GM04503 (cell line): ENCODE measurements around the gene AOPEP.

Experiments
- DNase-seq: peaks from one replicate; pipeline ENCODE4 v3.0.0-alpha.2; 2012; ENCODE audit warnings: low read depth

The AOPEP gene

GRCh38 chr9:94714494-94714893, 12.0 kb upstream of the AOPEP start:
- DNase-seq = no peak

GRCh38 chr9:94717761-94718160, 8.7 kb upstream of the AOPEP start:
- no peak for DNase-seq

- no peak for DNase-seq
These were observed 7.6 kb upstream of the AOPEP start for GRCh38 chr9:94718936-94719335.

- DNase-seq = no peak
These were observed 6.6 kb upstream of the AOPEP start for GRCh38 chr9:94719878-94720277.

- no peak for DNase-seq
These were observed 5.5 kb upstream of the AOPEP start for GRCh38 chr9:94720846-94721549.

- DNase-seq = no peak
These were observed 4.7 kb upstream of the AOPEP start for GRCh38 chr9:94721754-94722153.

GRCh38 chr9:94725293-94725692, 1.2 kb upstream of the AOPEP start:
- DNase-seq = no peak

GRCh38 chr9:94728719-94729118, 2.2 kb downstream of the AOPEP start:
- no peak for DNase-seq

- no peak for DNase-seq
These were observed 2.7 kb downstream of the AOPEP start for GRCh38 chr9:94729199-94729598.

GRCh38 chr9:94734054-94734754, 7.7 kb downstream of the AOPEP start:
- DNase-seq = no peak

GRCh38 chr9:94736759-94737158, 10.3 kb downstream of the AOPEP start:
- no peak for DNase-seq

GRCh38 chr9:94740145-94740840, 13.8 kb downstream of the AOPEP start:
- peak; percentile 20 for DNase-seq

GRCh38 chr9:94741866-94742265, 15.4 kb downstream of the AOPEP start:
- no peak for DNase-seq

- peak; percentile 13 for DNase-seq
These were observed 16.8 kb downstream of the AOPEP start for GRCh38 chr9:94743035-94743954.

GRCh38 chr9:94745806-94746540, 19.5 kb downstream of the AOPEP start:
- no peak for DNase-seq

- DNase-seq = no peak
These were observed 20.3 kb downstream of the AOPEP start for GRCh38 chr9:94746541-94747370.

- no peak for DNase-seq
These were observed 28.5 kb downstream of the AOPEP start for GRCh38 chr9:94754976-94755475.

GRCh38 chr9:94757158-94757557, 30.7 kb downstream of the AOPEP start:
- peak; percentile 63 for DNase-seq

GRCh38 chr9:94758031-94758430, 31.5 kb downstream of the AOPEP start:
- DNase-seq = no peak

- DNase-seq = no peak
These were observed 32.4 kb downstream of the AOPEP start for GRCh38 chr9:94758880-94759279.
